ENCODE data around the gene TRAF3.

The TRAF3 gene

DNA sequence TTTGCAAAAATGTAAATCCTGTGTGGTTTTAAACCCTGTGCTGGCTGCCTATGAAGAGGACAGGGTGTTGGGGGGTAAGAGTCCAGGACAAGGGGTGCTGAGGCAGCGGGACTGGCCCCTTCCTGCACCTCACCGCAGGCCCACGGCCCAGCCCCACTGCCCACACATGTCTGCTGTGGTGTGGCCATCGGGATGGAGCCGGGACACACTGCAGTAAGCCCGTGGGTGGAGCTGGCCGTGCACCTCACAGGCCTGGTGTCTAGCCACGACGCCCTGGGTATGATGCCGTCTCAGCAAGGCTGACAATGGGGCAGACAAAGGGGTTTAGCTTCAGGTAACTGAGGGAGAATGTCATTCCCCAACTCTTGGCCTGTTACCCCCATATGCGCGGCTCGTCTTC is 164.8 kb downstream of the TRAF3 start:
- no peak for DNase-seq

DNA sequence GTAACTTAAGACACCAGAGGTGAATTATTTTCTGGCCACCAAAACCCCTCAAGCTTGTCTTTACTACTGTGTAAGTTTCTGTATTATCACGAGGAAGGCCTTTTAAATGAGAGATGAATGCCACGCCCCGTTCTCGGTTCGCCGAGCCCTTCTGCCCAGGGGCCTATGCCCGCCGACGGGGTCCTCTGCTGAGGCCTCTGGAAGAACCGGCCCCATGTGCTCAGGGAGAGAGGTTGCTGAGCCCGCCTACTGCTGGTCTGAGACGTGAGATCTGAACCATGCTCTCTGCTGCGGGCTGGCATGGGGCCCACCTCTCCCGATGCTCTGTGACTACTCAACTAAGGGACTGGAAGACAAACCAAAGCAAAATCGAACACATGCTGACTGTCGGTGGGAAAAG is 166.2 kb downstream of the TRAF3 start:
- no peak for DNase-seq

DNA sequence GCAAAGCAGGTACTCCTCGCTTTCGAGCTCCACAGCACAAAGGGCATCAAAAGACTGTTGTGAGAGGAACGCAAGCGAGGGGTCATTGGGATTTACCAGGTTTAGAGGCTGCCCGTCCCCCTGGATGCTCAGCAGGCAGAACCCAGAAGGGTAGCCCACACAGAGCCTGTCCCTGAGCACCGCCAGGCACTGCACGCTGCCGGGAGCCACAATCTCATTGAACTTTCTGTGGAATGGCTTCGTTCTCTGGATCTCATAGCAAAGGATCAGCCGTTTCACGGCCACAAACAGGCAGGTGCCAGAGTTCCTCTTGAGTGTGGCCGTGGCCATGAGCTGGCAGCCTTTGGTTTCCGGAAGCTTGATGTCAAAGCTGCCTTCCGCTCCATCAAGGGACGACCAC is 166.7 kb downstream of the TRAF3 start:
- no peak for DNase-seq

DNA sequence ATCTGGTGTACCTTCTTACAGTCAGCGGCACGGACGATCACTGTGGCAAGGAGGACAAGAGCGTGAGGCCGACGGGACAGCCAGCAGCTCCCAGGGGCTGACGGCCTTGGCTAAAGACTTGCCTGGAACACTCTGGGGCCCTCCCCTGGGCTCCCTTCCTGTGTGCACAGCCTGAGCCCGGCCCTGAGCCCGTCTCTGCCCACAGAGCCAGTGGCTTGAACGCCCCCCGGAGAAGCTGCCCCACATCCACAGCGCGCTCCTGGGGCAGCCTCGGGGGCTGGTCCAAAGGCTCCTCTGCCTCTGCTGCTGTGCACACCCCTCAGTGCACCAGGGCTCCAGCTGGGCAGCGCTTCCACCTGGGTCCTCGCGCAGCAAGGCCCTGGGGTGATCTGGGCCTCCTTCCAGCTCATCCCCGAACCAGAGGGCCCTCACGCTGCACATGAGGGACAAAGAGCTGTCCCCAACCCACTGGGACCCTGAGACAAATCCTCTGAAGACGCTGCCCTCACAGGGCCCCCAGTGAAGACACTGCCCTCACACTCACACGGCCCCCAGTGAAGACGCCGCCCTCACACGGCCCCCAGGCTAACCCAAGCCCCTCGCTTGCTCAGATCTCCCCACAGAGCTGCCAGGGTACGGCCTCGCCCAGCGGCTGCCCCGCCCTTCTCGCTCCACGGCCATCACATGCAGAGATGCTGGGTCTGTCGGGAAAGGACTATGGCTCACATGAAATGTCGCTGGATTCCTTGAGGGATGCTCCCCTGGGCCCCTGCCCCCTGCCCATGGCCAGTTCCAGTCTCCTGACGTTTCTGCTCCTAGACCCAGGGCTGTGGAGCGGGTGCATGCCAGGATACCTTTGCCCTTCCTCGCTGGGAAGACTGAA is 167.4 kb downstream of the TRAF3 start:
- no peak for DNase-seq

DNA sequence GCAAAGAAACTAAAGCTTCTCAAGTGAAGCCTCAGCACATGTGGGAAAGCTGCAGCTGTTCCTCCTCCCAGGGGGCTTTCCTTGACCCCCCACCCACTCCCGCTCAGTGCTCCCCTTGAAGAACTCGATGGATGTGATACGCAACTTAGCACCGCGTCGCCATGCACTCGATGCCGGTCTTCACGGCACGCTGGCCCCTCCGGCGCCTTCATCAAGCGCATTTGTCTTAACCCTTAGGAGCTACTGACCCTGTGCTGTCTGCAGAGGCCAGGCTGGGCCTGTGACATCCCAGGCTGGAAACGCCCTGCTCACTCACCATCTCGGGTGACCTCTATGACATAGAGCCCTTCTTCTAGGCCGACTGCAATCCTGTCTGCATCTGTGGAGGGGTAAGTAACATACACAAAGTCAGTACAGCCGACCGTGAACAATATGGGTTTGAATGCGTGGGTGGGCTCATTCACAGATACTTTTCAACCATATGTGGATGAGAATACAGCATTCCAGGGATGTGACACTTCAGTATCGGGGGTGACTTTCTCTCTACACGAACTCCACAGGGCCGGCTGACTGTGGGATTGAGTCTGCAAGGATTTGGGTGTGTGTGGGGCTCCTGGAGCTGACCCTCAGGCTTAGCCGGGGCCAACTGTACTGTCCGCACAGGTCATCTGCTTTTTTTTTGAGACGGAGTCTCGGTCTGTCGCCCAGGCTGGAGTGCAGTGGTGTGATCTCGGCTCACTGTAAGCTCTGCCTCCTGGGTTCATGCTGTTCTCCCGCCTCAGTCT is 168.3 kb downstream of the TRAF3 start:
- DNase-seq, result no peak

DNA sequence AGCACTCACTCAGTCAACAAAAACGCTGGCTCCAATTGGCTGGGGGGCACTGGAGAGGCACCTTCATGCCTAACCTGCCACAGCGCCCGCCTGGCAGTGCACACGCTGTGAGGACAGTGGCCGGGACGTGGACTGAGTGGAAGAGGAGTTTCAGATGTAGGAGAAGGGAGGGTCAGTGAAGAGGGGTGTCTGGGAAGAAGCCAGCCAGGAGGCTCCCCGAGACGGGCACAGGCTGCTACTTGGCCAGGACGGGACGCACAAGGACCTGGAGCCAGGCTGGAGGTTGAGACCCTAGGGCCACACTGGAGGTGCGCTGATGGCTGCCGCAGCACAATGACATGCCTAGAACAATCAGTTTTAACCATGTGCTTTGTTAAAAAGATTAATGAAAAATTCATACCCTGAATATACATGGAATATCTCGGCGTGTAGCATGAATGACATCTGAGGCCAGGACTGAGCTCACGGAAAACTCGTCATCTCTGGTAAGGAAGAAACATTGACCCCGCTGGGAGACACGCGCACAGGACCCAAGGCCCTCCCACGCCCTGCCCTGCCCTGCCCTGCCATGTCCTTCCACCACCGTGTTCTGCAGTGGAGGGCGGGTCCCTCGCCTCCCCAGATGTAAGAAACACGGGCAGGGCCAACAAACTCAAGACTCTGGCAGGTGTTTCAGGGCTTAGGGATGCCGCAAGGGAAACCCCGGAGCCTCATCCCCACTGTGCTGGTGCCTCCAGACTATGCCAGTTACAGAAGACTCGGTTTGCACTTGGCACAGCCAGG is 170.3 kb downstream of the TRAF3 start:
- DNase-seq, result no peak

DNA sequence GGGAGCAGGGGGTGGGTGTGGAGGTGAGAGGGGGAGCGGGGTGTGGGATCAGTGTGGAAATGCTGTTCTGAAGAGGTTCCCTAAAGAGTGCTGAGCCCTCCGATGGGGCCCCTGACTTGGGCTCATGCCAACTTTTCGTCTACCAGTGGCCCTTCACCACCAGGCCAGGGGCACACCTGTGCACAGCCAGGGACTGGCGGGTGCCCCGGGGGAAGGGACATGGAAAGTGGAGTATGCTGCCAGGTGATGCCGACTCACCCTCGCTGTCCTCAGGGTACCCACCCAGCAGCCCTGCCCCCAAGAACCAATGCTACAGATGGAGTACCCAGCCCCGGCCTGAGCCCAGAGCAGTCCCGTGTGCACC is 171.4 kb downstream of the TRAF3 start:
- DNase-seq, result no peak

DNA sequence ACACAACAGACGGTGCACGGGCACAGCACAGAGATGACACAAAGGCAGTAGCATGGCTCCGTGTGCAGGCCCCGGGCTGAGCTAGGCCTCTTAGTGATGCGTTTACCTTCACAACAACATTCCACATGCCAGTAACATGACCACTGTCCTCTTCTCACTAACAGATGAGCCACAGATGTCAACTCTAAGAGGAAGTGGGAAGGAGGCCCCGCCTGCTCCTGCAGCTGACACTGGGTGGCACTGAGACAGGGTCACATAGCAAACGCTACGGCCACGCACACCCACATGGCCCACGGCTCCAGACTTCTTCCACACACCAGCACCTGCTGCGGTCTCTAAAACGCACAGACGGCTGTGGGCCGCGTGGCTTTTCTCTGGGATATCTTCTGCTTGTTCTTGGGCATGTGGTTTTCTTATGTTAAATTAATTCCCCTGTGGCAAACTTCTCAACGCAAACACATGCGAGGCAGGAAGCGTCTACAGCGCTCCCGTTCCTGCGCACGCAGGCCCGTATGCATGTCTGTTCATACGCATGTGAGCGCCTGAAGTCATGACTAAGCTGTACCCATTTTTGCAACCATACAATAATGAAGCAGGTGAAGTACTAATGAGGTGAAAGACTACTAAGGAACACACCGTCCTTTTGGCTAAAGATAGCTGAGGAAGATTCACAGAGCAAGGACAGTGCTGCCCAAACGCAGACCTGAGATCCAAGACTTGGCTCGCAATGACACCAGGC is 172.0 kb downstream of the TRAF3 start:
- no peak for DNase-seq

DNA sequence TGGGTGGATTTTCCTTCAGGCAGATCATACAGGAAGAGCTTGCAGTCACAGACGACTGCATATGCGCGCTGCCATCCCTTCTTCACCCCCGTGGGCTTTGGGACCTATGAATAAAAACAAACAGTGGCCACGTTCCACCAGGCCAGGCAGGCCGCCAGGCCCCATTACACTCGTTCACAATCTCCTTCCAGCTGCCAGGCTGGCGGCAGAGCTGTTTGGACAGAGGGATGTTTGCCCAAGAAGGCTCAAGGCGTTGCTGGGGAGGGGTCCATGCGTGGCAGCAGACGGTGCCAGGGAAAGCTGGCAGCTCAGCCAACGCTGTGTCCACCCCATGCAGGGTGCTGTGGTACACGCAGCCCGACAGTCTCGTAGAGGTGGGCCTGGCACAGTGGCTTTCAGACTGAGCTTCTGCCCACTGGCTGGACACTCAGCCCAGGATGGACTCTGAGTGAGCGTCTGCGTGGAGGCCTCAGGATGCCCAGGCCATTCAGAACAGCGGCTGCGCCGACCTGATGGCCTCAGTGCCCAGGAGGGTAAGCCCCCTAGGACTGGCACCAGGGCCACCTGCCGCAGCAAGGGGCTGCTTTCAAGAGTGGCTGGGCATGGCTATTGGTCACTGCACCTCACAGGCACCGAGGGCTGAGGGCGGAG is 172.7 kb downstream of the TRAF3 start:
- DNase-seq, result no peak

DNA sequence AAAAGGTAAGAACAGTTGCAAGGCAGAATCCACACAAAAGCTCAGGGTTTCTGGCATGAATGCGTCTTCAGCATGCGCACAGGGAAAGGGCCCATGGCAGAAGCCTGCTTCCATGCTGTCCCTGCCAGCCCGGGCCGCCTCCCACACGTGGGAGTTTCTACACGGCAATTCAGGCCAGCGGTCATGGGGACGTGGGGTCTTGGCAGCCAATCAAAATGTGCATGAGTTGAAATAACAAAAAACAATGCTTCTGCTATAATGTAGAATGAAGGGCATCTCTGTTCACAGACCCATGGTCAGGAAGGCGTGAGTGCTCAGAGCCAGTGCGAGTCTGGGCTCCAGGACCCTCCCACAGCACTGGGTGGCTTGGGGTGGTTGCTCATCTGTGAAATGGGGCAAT is 173.8 kb downstream of the TRAF3 start:
- DNase-seq, result no peak

DNA sequence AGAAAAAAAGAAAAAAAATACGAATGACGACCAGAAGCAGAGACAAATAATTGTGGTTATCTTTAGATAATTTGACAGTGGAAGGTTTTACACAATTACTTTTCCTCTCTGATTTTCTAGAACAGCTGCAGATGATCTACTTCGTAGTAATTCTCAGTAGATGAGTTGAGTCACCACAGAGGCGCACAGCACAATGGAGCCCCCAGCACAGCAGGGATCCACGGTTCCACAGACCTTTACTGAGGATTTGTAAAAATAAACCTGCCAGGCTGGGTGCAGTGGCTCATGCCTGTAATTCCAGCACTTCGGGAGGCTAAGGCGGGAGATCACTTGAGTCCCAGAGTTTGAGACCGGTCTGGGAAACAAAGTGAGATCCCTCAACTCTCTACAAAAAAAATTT is 174.6 kb downstream of the TRAF3 start:
- DNase-seq, result no peak

DNA sequence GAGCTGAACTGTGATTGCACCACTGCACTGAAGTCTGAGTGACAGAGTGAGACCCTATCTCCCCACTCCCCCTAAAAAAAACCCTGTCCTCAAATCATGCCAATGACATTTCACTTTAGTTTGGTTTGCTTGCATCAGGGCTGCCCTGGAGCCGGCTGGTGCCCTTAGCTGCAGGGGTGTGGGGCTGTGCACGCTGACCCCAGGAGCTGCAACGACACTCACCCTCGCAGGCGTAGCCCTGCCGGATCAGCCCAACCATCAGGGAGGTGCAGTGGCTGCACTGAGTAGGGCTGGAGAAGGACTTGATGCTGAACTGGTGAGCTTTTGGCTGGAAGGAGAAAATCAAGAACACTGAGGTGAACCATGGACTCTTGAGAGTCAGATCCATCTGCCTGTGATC is 175.0 kb downstream of the TRAF3 start:
- no peak for DNase-seq

DNA sequence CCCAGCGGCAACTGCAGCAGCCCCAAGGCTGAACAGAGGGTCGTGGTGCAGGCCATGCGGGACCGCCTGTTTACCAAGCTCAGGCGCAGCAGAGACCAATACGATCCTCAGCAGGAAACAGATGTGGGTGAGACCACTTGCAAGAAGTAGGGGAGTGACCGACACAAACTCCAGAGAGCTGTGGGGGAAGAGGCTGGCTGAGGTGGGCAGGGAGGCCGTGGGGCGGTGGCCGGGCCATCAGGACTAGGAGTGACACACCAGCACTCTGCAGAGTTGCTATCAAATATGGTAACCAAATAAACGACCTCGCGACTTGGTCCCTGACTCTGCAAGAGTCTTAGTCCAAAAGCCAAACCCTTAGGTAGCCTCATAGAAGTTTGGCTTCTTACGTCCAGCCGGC is 175.9 kb downstream of the TRAF3 start:
- no peak for DNase-seq

DNA sequence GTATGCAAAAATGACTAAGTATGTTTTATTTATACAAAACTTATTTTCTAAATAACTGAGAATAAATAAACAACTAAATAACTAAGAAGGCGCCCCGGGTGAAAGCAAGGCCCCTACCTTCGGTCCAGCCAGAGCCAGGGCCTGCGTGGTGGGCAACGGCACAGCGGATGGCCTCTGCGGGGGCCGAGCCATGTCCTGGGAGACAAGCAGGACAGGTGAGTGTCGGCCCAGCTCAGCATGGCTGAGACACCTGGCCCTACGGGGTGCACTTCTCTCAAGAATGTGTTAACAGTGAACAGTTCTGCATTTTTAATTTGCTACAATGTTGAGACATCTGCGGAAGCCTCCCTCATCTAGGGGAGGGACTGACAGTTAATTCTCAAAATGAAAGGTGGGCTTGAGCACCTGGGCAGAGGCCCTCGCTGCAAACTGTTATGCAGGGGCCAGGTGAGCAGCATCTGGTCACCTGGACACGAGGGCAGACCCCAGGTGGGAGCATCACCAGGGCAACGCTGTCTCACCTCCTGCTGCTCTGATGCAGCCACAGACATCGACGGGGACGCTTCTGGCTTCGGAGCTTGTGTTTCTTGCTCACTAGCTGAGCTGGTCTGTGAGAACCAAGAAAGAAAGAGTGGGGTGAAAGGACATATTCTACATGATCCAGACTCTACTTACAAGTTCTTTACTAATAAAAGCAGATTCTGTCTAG is 177.0 kb downstream of the TRAF3 start:
- DNase-seq, result no peak

DNA sequence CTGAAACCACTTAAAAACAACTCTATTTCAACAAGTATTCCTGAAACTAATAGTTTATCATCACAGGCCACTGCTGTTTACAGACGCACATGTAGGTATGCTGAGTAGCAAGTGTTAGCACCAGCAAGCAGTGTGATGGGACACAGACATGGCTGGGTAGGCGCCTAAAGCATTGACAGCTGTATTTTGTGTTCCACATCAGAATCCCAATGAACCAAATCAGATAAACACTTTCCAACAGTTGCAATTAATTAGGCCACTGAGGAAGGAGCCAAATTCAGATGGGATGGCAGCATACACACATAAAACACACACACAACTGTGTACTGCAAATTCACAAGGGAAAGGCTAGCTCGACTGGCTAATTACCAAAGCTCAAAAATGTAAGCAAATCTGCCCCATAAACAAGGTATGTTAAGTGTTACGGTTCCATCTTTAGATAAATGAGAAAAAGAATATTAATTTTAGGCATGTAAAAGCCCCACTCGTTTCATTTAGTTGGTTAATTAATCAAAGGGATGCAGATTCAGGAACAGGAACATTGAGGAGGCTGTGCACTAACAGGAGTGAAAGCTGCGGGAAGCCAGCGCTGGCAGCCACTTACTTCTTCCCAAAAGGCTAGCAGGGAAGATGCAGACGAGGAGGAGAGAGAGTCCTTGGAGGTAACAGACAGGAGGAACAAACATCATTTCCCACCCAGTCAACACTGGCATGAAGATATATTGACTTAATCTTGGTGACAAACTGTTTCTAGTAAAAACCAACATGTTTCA is 178.6 kb downstream of the TRAF3 start:
- no peak for DNase-seq

DNA sequence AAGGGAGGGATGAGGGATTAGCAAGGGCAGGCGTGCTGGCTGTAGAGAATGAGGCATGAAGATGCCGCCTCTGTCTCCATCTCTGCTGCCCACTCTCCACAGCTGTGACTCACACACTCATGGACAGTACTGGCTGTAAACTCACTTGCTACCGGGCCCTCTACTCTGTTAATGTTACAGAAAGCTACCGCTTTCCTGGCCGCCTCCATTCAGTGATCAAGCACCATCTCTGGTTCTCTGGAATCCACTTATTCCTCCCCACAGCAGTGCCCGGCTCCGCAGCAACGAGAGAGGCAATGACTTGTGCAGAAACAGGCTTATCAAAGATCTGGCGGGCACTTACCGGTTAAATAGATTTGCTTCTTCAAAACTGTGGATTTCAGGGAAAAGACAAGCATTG is 180.0 kb downstream of the TRAF3 start:
- no peak for DNase-seq

DNA sequence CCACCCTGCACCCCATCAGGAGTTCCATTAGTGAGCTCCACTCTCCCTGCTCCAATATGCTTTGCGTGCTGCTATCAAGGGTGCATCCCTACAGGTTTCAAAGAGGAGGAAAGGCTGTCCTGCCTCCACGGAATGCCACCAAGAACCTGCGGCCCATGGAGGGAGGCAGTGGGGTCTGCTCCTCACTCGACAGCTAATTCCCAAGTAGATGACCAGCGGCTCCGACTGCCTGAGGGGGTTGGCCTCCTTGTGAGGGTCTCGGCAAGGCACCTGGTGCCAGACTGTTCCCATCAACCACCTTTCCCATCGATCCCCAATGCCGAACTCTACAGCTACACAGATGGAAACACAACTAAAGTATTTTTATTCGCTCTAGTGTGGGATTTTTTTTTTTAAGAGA is 181.2 kb downstream of the TRAF3 start:
- no peak for DNase-seq

Data from GOT3 (cell line).